Stimulated activated CD4-positive, alpha-beta T cell treated with anti-CD3 and anti-CD28 coated beads, Interleukin-12 subunit alpha, Interleukin-12 subunit beta, amount 100 ng/mL, for 48 hours (primary cell): ENCODE results near the gene ZBTB40.

ENCODE experiments used
- DNase-seq, 3 donors: peaks; one replicate each; pipeline ENCODE4 v3.0.0-alpha.2; 2020; ENCODE audit warnings: low read depth in 2 of 3, low spot score in 1 of 3

Gene ZBTB40

DNA sequence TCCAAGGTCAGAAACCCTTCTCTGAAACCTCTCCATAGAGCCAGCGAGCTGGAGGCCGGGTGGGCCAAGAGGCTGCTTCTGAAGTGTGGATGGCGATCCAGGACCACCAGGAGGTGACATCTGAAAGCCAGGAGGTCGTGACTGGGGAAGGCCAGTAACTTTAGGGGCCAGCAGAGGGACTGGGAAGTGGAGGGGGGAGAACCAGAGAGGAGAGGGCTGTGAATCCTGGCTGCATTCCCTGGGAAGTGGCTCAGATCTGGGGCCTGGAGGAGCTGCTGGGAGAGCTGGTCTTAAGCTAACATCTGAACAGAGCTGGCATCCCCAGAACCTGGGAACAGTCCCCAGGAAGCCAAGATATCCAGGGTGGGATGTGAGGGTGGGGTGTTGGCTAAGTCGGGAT is 100.4 kb downstream of the ZBTB40 start:
- no peak for DNase-seq

GRCh38 chr1:22553104-22553880 is 101.6 kb downstream of the ZBTB40 start:
- no peak for DNase-seq

- no peak for DNase-seq
Observed at GRCh38 chr1:22553991-22554522, 102.4 kb downstream of the ZBTB40 start.

- no peak for DNase-seq
Observed at GRCh38 chr1:22555371-22555656, 103.7 kb downstream of the ZBTB40 start.

DNA sequence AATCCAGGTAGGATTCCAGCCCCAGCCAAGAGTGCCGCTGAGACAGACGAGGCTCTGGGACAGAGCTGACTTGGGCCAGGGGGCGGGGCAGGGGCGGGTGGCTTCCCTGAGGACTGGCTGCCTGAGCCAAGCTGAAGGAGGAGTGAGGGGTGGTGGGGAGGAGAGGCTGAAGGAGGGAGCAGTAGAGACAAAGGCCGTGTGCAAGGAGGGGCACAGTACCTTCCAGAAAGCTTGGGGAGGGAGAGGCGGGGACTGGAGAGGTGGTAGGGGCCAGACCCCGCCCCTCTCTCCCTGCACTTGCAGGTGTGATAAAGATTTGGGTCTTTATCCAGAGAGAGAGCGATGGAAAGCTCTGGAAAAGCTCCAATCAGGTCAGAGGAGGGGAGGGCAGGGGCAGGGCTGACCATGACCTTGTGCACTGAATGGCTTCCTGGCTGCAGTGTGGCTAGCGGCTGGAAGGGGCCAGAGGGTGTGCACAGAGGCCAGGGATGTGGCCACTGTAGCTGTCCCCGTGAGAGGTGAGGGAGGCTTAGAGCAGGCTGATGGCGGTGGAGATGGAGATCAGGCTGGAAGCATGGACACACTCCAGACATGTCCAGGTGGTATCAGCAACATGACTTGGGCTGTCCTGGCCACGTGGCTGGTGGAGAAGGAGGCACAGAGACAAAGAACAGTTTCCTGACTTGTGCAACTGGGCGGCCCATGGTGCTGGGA is 104.9 kb downstream of the ZBTB40 start:
- DNase-seq = no peak

- DNase-seq = no peak
Observed at GRCh38 chr1:22557341-22557950, 105.8 kb downstream of the ZBTB40 start.

- no peak for DNase-seq
Observed at GRCh38 chr1:22562584-22563583, 111.2 kb downstream of the ZBTB40 start, which contains the start of gene EPHA8. Gene EPHA8 (plus strand): TSS chr1:22563489. CDS start chr1:22563636, 147 bp downstream.

- no peak for DNase-seq
Observed at GRCh38 chr1:22563671-22564602, 112.3 kb downstream of the ZBTB40 start.

GRCh38 chr1:22566161-22566560 is 114.5 kb downstream of the ZBTB40 start:
- no peak for DNase-seq

DNA sequence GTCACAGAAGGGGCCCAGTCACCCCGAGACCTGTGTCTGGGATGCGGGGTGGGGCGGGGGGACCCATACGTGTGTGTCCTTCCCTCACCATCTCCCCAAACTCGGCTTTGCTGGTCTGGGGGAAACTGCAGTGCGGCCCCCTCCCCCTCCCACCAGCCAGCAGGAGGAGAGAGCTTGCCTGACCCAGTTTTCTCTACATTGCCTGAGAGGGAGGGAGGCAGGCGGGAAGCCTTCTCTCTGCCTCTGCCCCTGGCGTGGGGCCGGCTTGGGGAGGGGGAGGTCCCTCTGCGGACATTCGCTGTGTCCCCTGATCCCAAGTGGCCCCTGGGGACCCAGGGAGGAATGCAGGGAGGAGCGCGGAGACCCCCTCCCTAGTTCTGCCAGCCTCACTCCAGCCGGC is 115.5 kb downstream of the ZBTB40 start:
- no peak for DNase-seq

- no peak for DNase-seq
Observed at GRCh38 chr1:22567994-22568393, 116.3 kb downstream of the ZBTB40 start.

GRCh38 chr1:22569269-22569668 is 117.6 kb downstream of the ZBTB40 start:
- no peak for DNase-seq

GRCh38 chr1:22570140-22570909 is 118.7 kb downstream of the ZBTB40 start:
- DNase-seq = no peak

- DNase-seq = no peak
Observed at GRCh38 chr1:22572818-22573217, 121.2 kb downstream of the ZBTB40 start.

- DNase-seq = no peak
Observed at GRCh38 chr1:22573237-22573636, 121.6 kb downstream of the ZBTB40 start.

- no peak for DNase-seq
Observed at GRCh38 chr1:22575532-22576149, 124.0 kb downstream of the ZBTB40 start.

GRCh38 chr1:22576150-22576544 is 124.5 kb downstream of the ZBTB40 start:
- DNase-seq = no peak

- no peak for DNase-seq
Observed at GRCh38 chr1:22576617-22577016, 125.0 kb downstream of the ZBTB40 start.
